Measurements from ENCODE around the gene TTC13.
A peak's percentile ranks its signal among the peaks of the same experiment; 100 is the strongest.

The TTC13 gene

DNA sequence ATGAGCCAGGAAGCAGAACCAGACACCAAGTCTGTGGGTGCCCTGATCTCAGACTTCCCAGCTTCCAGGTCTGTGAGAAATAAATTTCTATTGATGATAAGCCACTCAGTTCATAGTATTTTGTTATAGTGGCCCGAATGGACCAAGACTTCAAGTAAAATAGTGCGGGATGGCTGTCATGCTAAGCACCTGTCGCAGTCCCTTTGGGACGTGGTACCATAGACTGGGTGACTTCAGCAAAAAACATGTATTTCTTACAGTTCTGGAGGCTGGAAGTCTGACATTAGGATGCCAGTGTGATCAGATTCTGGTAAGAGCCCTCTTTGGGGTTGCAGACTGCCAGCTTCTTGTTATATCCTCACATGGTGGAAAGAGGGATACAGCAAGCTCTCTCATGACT, 107.7 kb downstream of the TTC13 start:
- no peak for DNase-seq (ENCODE audit: low spot score)

DNA sequence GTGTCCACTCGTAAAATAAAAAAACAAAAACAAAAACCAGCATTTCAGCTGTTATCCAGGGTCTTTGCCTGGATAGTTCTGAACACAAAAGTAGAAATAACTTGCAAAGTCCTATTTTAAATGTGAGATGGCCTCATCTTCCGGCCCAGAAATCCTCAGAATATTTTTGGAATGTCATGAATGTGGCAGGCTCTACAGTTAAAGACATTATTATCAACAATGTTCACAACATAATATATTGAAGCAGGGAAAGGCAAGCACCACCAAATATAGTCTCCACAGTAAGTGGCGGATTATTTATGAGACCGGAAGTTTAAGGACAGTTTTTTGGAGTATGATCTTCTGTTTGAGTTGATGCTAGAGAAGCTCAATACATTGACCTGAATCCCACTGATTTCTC, 109.2 kb downstream of the TTC13 start:
- peak; percentile 24 for DNase-seq (ENCODE audit: low spot score)

DNA sequence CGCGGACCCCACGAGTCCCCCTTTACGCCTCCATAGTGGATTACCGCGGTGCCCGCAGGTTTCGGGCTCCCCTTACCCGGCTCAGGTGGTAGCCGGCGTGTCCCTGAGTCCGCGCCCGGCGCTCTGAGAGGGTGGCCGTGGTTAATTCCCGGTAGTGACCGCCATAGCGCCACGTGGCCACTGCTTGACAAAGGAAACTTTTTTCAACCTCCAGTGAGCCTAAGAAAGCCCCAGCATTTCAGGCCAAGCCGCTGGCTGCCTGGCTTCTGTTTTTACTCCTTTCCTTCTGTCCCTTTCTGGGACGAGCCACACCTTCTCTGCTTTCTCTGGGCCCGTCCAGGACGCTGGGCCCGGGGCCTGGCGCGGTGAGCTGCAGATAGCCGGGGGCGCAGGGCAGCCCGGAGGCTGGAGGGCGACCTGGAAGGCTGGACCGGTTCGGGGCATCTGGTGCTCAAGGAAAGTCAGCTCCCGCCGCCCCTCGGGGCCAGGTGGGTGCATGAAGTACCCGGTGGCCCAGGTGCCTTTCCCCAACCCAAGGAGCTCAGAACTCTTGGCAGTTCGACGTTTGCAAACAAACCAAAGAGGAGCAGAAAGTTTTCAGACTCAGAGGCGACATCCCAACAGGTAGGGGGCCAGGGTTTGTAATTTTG, 109.8 kb downstream of the TTC13 start:
- DNase-seq (ENCODE audit: low spot score) = no peak

- peak; percentile 91 for DNase-seq (ENCODE audit: low spot score)
Measured at GRCh38 chr1:230867903-230868735, 110.5 kb downstream of the TTC13 start, which contains the start of gene C1orf198. C1orf198 (minus strand) TSS chr1:230868521; CDS start chr1:230868512, 9 bp downstream.

DNA sequence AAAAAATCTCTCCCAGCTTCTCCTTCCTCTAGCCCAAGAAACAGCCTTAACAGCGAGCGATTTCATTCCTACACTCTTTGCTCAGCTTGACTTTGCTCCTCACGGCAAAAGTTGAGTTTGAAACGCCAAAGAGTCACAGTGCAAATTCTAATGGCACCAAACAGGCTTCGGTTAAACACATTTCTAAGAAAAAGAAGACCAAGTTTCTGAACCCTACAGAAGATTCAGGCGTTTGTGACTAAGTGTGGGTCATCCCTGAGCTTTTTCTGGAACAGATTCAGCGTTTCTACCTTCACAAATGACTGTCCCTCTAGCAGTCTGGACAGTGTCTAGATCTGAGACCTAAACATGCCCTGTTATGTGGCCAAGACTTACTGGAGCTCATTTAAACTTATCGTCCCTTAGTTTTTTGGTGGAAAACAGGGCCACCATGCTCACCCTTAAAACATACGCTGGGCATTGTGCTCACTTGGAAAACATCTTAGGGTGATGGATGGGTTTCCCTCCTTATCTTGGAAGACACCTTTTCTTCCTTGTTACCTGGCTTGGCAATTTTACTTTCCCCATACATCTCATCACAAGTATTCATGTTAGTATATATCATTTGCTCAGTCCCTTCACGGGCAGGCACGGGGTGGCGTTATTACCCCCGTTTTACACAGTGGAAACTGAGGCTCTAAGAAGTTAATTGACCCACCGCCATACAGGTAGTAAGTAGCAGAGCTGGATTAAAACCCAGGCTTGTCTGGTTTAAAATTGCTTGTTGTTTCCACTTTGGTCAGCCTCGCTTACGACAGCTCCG, 111.4 kb downstream of the TTC13 start:
- no peak for DNase-seq (ENCODE audit: low spot score)

DNA sequence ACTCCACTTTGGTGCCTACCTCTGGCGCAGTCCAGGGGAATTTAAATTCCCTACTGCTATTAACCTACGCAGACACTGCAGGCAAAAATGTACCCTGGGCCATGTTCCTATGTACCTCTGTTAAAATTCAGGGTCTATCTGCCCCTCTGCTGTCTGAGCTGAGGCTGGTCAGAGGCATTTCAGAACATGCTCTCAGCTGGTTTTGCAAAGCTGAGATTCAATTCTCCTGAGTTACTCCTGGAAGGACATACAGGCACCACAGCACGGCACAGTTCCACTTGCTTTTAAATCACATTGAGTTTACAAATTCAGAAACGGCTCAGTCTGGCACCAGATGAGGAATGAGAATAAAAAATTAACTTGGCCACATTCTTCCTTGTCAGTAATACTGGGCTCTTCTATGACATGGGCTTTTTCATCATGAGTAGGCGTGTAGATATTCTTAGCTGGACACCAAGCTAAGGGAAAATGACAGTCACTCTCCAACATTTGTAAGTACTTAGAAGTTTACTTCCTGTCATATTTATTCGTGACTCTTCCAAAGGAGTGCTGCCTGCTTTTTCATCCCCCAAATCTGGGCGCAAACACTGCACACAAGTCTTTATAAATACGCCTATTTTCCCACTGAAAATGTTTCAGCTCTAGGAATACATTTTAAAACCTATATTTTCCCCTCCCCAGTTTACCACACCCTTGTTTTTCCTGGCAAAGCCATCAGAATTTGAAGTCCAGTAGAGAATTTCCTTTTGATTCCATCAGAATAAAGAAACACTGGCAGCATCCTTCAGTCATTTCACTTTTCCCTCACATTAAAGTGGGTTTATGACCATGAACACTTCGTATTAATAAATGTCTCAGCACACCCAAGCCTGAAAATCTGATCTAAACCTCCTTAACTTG, 112.2 kb downstream of the TTC13 start:
- DNase-seq (ENCODE audit: low spot score) = peak; percentile 43

DNA sequence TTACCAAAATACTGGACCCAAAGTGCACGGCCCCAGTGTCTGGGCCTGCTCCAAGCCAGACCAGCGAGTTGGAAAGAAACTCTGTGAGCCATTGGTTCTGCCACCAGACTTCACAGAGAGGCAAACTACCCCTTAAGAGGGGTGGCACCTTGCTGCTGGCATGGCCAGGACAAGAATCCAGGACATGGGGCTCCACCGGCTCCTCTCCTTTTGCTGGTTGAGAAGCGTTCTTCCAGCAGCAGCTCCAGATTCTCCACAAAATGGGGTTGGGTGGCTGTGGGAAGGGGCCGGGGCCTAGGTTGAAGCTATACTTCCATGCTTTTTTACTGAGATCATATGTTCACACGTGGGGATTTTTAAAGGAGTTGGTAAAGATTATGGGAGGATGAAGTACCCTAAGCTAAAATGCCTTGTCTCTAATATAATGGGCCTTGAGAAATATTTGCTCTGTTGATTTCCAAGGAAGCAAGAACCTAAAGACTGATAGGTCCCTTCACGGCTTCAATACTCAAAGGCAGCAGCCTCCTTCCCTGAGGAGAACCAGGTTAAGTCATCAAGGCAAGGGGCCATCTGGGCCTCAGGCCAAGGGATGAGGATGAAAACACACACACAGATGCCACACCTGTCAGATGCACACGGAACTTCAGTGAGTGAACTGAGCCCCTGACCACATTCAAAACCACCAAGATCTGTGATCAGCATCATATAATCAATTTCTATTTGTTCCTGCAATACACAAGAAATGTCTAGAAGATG, 113.4 kb downstream of the TTC13 start:
- DNase-seq (ENCODE audit: low spot score) = no peak

DNA sequence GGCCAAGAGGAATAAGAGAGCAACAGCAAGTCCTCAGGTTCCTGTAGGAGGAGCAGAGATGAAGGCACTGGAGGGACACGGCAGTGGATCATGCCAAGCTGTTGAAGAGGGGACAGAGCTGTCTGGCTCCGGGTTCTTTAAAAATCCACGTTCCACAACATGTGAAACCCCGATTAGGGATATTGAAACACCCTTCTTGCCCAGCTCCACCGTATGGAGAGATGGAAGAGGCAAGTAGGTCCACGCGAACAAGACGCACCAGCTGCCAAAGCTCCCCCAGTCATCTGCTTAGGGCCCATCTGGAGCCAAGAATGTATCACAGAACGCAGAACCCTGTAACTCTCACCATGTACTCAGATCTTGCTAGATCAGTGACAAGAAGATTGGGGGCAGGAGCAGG, 114.2 kb downstream of the TTC13 start:
- DNase-seq (ENCODE audit: low spot score) = peak; percentile 34

DNA sequence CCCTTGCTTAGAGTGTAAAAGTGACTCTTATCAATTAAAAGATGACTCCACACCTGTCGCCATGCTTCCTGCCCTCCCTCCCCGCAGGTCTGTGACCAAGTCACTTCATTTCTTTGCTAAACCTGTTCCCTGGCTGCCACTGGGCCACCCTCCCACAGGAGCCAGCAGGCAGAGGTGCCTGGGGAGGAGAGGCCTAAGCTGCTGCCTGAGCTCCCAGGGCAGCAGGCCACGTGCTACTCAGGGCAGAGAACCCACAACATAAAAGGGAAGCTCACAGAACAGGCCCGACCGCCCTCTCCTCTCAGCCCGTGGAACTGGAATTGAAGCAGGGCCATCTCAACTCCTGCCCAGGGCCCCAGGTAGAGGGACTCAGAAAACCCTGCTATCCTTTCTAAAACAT, 115.2 kb downstream of the TTC13 start:
- no peak for DNase-seq (ENCODE audit: low spot score)

- DNase-seq (ENCODE audit: low spot score) = no peak
Measured at GRCh38 chr1:230861970-230862595, 116.6 kb downstream of the TTC13 start.

DNA sequence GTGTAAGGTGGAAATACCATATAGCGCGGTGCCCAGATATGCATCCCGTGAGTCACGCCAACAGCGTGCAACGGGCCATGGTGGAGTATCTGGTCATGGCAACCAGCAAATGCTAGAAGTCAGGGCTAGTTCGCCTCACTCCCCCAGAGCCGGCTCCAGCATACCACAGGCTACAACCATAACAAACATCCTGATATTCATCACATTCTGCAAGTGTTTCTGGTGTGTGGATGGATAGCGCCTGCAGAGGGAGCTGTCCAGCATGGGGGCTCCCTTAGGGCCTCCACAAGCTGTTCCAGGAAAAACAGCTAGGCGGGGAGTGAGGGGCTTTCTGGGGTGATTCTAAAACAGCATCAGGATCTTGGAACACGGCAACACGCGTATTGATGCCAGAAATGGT, 117.2 kb downstream of the TTC13 start:
- no peak for DNase-seq (ENCODE audit: low spot score)

- no peak for DNase-seq (ENCODE audit: low spot score)
Measured at GRCh38 chr1:230860617-230861384, 117.9 kb downstream of the TTC13 start.

DNA sequence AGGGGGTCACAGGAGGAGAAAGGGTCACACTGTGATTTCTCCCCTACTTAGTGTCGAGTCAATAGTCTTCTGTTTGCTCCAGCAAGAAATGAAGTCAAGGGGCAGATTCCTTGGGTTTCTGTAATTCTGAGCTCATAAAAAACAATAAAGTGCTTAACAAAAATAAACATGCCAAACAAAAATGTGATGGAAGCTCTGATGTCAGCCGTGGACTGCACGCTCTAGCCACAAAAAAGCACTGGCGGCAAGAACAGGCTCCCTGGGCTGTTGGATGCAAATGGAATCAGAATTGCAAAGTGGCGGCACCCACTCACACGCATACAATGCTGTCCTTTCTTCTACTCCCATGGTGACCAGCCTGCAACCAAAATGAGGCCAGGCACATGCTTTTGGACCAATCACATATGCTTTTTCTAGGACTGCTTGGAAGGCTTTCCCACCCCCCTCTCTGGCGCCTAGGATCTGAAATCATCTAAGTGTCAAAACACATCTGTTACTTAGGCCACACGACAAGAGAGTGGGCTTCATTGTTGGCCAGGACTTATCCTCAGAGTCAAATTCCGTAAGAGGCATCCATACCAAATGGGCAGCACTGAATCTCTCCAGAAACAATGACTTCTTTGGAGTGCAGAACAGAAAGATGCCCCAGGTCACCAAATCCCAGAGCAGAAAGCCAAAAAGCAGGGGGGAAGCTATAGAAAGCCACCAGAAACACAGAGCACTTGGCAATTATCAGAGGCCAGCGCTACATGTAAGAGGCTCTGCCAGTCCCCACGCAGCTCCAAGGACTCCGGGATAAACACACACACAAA, 119.5 kb downstream of the TTC13 start:
- DNase-seq (ENCODE audit: low spot score) = peak; percentile 56

- no peak for DNase-seq (ENCODE audit: low spot score)
Measured at GRCh38 chr1:230858236-230858820, 120.3 kb downstream of the TTC13 start.

GRCh38 chr1:230857822-230858221, 120.8 kb downstream of the TTC13 start:
- peak; percentile 40 for DNase-seq (ENCODE audit: low spot score)

GRCh38 chr1:230857077-230857476, 121.6 kb downstream of the TTC13 start:
- DNase-seq (ENCODE audit: low spot score) = no peak
